Lower lobe of right lung (tissue), 2 donors: ENCODE data around the gene TELO2. TPM values are rescaled to one million over a fixed set of nuclear protein-coding genes. Genes with fewer than 3 reads are reported as not detected.

Experiments
- ATAC-seq, 2 donors: fragments of 200-7000 bp; cut with Tn5 transposase; one replicate each; pipeline ENCODE4 v1.9.1; 2020 to 2022; ENCODE audit warnings: mild to moderate bottlenecking in 2 of 2, moderate library complexity in 2 of 2
- DNase-seq: peaks from one replicate; pipeline ENCODE4 v3.0.0-alpha.2; 2020
- H3K27ac ChIP-seq: fragments of 200-600 bp; one replicate; pipeline ENCODE4 v1.8.0; 2022
- H3K27me3 ChIP-seq: fragments of 200-600 bp; one replicate; pipeline ENCODE4 v1.8.0; 2022; ENCODE audit warnings: low read depth
- H3K36me3 ChIP-seq: fragments of 200-600 bp; one replicate; pipeline ENCODE4 v1.8.0; 2022; ENCODE audit warnings: mild to moderate bottlenecking
- H3K4me1 ChIP-seq: fragments of 200-600 bp; one replicate; pipeline ENCODE4 v1.8.0; 2022
- H3K4me3 ChIP-seq: fragments of 200-600 bp; one replicate; pipeline ENCODE4 v1.8.0; 2022; ENCODE audit warnings: mild to moderate bottlenecking
- H3K9me3 ChIP-seq: fragments of 200-600 bp; one replicate; pipeline ENCODE4 v1.8.0; 2022
- CTCF ChIP-seq: fragments of 200-600 bp; IDR thresholded peaks from one replicate; pipeline ENCODE4 v1.8.0; 2022; ENCODE audit warnings: antibody characterized with exemption, mild to moderate bottlenecking
- intact Hi-C: fragments of 100-400 bp; cut with DNase I; formaldehyde crosslinking; loops from one replicate; pipeline ENCODE4 v1.11.0; 2022
- total RNA-seq: library from RNA; stranded (reverse); fragmentation: NEBNext Ultra II Directional; extraction: Animal tissue kit (Norgen Biotek cat#: 25700); gene quantifications from one replicate; pipeline ENCODE4 v1.2.1, GENCODE V29; 2021
- donor health status: DM: no; HTN: yes; CAD: no; lungs with severe emphysema.

TELO2 gene
- total RNA-seq, 1 donor from 2014 or later: 27.5 TPM

- ATAC-seq (no peak), DNase-seq (peak; percentile 31)
- intact Hi-C loops: no loop called here
- no peak for TF ChIP-seq CTCF
- no peaks in the 10 kb centered on the region for H3K9me3 ChIP-seq
- H3K27me3 ChIP-seq: no peaks in the 10 kb centered on the region
- H3K4me3 ChIP-seq: no peak overlapping the region
- peaks cover 7% of the 10 kb centered on the region for H3K4me1 ChIP-seq
- no peak overlapping the region for H3K27ac ChIP-seq
- H3K36me3 ChIP-seq: peaks cover 90% of the 10 kb centered on the region
Observed at GRCh38 chr16:1498899-1499676, 5.9 kb downstream of the TELO2 start.

GRCh38 chr16:1499756-1500464 is 6.8 kb downstream of the TELO2 start:
- no peak for ATAC-seq
- intact Hi-C loops: no loop called here
- Histone ChIP-seq H3K36me3 (peaks cover 90% of the 10 kb centered on the region), H3K4me3 (no peak overlapping the region), H3K4me1 (no peaks in the 10 kb centered on the region), H3K27me3 (no peaks in the 10 kb centered on the region), H3K27ac (no peak overlapping the region), H3K9me3 (no peaks in the 10 kb centered on the region)
- no peak for TF ChIP-seq CTCF
- DNase-seq: peak; percentile 42

- no peak for ATAC-seq
- TF ChIP-seq CTCF: no peak
- Histone ChIP-seq H3K9me3 (no peaks in the 10 kb centered on the region), H3K36me3 (peaks cover 83% of the 10 kb centered on the region), H3K27ac (no peak overlapping the region), H3K4me1 (no peaks in the 10 kb centered on the region), H3K27me3 (no peaks in the 10 kb centered on the region), H3K4me3 (no peak overlapping the region)
- intact Hi-C loops: no loop called here
- peak; percentile 31 for DNase-seq
Observed at GRCh38 chr16:1500465-1501150, 7.4 kb downstream of the TELO2 start.

GRCh38 chr16:1501630-1502029 is 8.5 kb downstream of the TELO2 start:
- no peak overlapping the region for H3K4me3 ChIP-seq
- intact Hi-C loops: no loop called here
- ATAC-seq (no peak), DNase-seq (no peak)
- no peaks in the 10 kb centered on the region for H3K9me3 ChIP-seq
- no peaks in the 10 kb centered on the region for H3K4me1 ChIP-seq
- H3K36me3 ChIP-seq: peaks cover 80% of the 10 kb centered on the region
- no peaks in the 10 kb centered on the region for H3K27me3 ChIP-seq
- H3K27ac ChIP-seq: no peak overlapping the region
- no peak for TF ChIP-seq CTCF

GRCh38 chr16:1502092-1503004 is 9.2 kb downstream of the TELO2 start:
- H3K27ac ChIP-seq: no peak overlapping the region
- H3K4me1 ChIP-seq: no peaks in the 10 kb centered on the region
- intact Hi-C loops: no loop called here
- no peak for TF ChIP-seq CTCF
- H3K36me3 ChIP-seq: peaks cover 78% of the 10 kb centered on the region
- no peak overlapping the region for H3K4me3 ChIP-seq
- no peak for DNase-seq
- no peaks in the 10 kb centered on the region for H3K27me3 ChIP-seq
- ATAC-seq: no peak
- no peaks in the 10 kb centered on the region for H3K9me3 ChIP-seq
